Esophagus squamous epithelium (tissue), 5 donors: ENCODE measurements around the gene OR52E1. TPM values are rescaled to one million over a fixed set of nuclear protein-coding genes. Genes with fewer than 3 reads are reported as not detected.

ENCODE experiments used
- DNase-seq: peaks from one replicate; lab custom pipeline; 2025; lab: John Stamatoyannopoulos, UW
- H3K27ac ChIP-seq, 4 donors: fragments of 200-600 bp; sonication (generic); one replicate each; pipeline ENCODE4 v1.5.1; 2016 to 2019; ENCODE audit warnings: mild to moderate bottlenecking in 1 of 4
- H3K27me3 ChIP-seq, 4 donors: fragments of 200-600 bp; sonication (generic); 1 replicate in 3 of 4; 2 replicates in 1 of 4; pipeline versions ENCODE4 v1.5.1 to v1.6.0; 2017 to 2021; ENCODE audit warnings: antibody characterized with exemption in 1 of 4
- H3K36me3 ChIP-seq, 3 donors: fragments of 200-600 bp; sonication (generic); one replicate each; pipeline ENCODE4 v1.5.1; 2016 to 2019
- H3K4me1 ChIP-seq, 3 donors: fragments of 200-600 bp; sonication (generic); one replicate each; pipeline ENCODE4 v1.5.1; 2017 to 2019
- H3K4me3 ChIP-seq, 4 donors: fragments of 200-600 bp; sonication (generic); 1 replicate in 3 of 4; 2 replicates in 1 of 4; pipeline ENCODE4 v1.5.1; 2016 to 2019; ENCODE audit warnings: mild to moderate bottlenecking in 2 of 4, moderate library complexity in 1 of 4
- H3K9me3 ChIP-seq, 3 donors: fragments of 200-600 bp; sonication (generic); one replicate each; pipeline ENCODE4 v1.5.1; 2016 to 2019
- CTCF ChIP-seq, 6 experiments: fragments of 450-650 bp in 4 of 6; fragments of 200-600 bp in 2 of 6; sonication (generic) in 2 of 6; IDR thresholded peaks; one replicate each; pipeline ENCODE4 v1.5.1; 2016 to 2019; ENCODE audit warnings: antibody characterized with exemption in 6 of 6, mild to moderate bottlenecking in 4 of 6, moderate library complexity in 4 of 6
- POLR2A ChIP-seq, 4 donors: fragments of 450-650 bp; IDR thresholded peaks; one replicate each; pipeline ENCODE4 v1.6.1; 2017; ENCODE audit warnings: antibody characterized with exemption in 4 of 4, mild to moderate bottlenecking in 4 of 4, moderate library complexity in 3 of 4
- WGBS, 2 donors: methylation state at CpG; one replicate each; pipeline ENCODE4 v1.1.5; 2018; 5-methylcytosine and 5-hydroxymethylcytosine counted together
- intact Hi-C: fragments of 100-400 bp; cut with DNase I; formaldehyde crosslinking; loops from one replicate; pipeline ENCODE4 v1.15.0; 2022
- total RNA-seq, 4 donors: library from RNA; depleted of rRNA; stranded (reverse); fragments of >200 nt; gene quantifications; one replicate each; pipeline ENCODE4 v1.1.0, GENCODE V29; 2016
- donor health status: DM: yes; HTN: yes; CAD: no.

Gene OR52E1
- total RNA-seq, 4 donors from 2014 or later, result not detected

GRCh38 chr11:5088556-5088955 is 19.2 kb downstream of the OR52E1 start:
- intact Hi-C loops, result no loop called here
- DNase-seq, result no peak
- H3K27ac ChIP-seq, result no peak overlapping the region
- TF ChIP-seq CTCF (IDR thresholded peaks at IDR 0.05) (no peak), POLR2A (IDR thresholded peaks at IDR 0.05) (no peak)
- H3K9me3 ChIP-seq, result no peaks in the 10 kb centered on the region
- no peaks in the 10 kb centered on the region for H3K36me3 ChIP-seq
- H3K4me1 ChIP-seq, result no peaks in the 10 kb centered on the region
- H3K4me3 ChIP-seq, result no peak overlapping the region
- H3K27me3 ChIP-seq, result no peaks in the 10 kb centered on the region

GRCh38 chr11:5090668-5091067 is 21.3 kb downstream of the OR52E1 start:
- no peak for DNase-seq
- intact Hi-C loops, result no loop called here
- Histone ChIP-seq H3K27me3 (no peaks in the 10 kb centered on the region), H3K36me3 (no peaks in the 10 kb centered on the region), H3K9me3 (no peaks in the 10 kb centered on the region), H3K4me1 (no peaks in the 10 kb centered on the region), H3K27ac (no peak overlapping the region), H3K4me3 (no peak overlapping the region)
- no peak for TF ChIP-seq POLR2A (IDR thresholded peaks at IDR 0.05)
- TF ChIP-seq CTCF (IDR thresholded peaks at IDR 0.05), result no peak
- WGBS, 2 donors, result 77 to 92% methylated on average over 1 of the region's 1 CpG

- TF ChIP-seq POLR2A (IDR thresholded peaks at IDR 0.05) (no peak), CTCF (IDR thresholded peaks at IDR 0.05) (no peak)
- intact Hi-C loops, result no loop called here
- no peaks in the 10 kb centered on the region for H3K36me3 ChIP-seq
- H3K9me3 ChIP-seq, result no peaks in the 10 kb centered on the region
- DNase-seq, result no peak
- no peaks in the 10 kb centered on the region for H3K4me1 ChIP-seq
- H3K27ac ChIP-seq, result no peak overlapping the region
- no peaks in the 10 kb centered on the region for H3K27me3 ChIP-seq
- no peak overlapping the region for H3K4me3 ChIP-seq
- WGBS, 2 donors, result 70 to 73% methylated on average over 8 of the region's 8 CpGs
Observed at GRCh38 chr11:5092821-5093585, 23.6 kb downstream of the OR52E1 start.

GRCh38 chr11:5096011-5096410 is 26.6 kb downstream of the OR52E1 start:
- intact Hi-C loops, result no loop called here
- 60 to 62% methylated on average over 2 of the region's 2 CpGs for WGBS, 2 donors

More at GRCh38 chr11:5096011-5096410, 26.6 kb downstream of the OR52E1 start:
- DNase-seq, result no peak
- no peak overlapping the region for H3K27ac ChIP-seq
- no peaks in the 10 kb centered on the region for H3K27me3 ChIP-seq
- no peaks in the 10 kb centered on the region for H3K36me3 ChIP-seq
- no peak for TF ChIP-seq CTCF (IDR thresholded peaks at IDR 0.05)
- no peak for TF ChIP-seq POLR2A (IDR thresholded peaks at IDR 0.05)
- no peaks in the 10 kb centered on the region for H3K9me3 ChIP-seq
- H3K4me1 ChIP-seq, result no peaks in the 10 kb centered on the region
- no peak overlapping the region for H3K4me3 ChIP-seq
